NT2/D1 (cell line): Measurements from ENCODE around the gene ZFP57.

ENCODE experiments used
- DNase-seq: peaks from one replicate; pipeline ENCODE4 v3.0.0-alpha.2; 2011; ENCODE audit warnings: low read depth, low spot score
- H3K27me3 ChIP-seq: 2 replicates; pipeline ENCODE4 v1.6.0; 2011; ENCODE audit warnings: mild to moderate bottlenecking; ENCODE audit not compliant: insufficient read length, insufficient read depth
- H3K36me3 ChIP-seq: 2 replicates; pipeline ENCODE4 v1.6.1; 2011; ENCODE audit warnings: mild to moderate bottlenecking, low read length, mixed read lengths; ENCODE audit not compliant: insufficient read depth, insufficient read length
- H3K4me1 ChIP-seq: 2 replicates; pipeline ENCODE4 v1.5.1; 2011; ENCODE audit not compliant: insufficient read depth, insufficient read length
- H3K4me3 ChIP-seq: 2 replicates; pipeline ENCODE4 v1.5.1; 2011; ENCODE audit warnings: low read depth; ENCODE audit not compliant: insufficient read length
- H3K9ac ChIP-seq: 2 replicates; pipeline ENCODE4 v1.6.0; 2011; ENCODE audit warnings: low read depth; ENCODE audit not compliant: insufficient read length
- H3K9me3 ChIP-seq: 2 replicates; pipeline ENCODE4 v1.5.1; 2011; ENCODE audit warnings: mild to moderate bottlenecking, low read length; ENCODE audit not compliant: insufficient read depth
- SUZ12 ChIP-seq: IDR thresholded peaks from 2 replicates; pipeline ENCODE4 v1.6.1; 2011; ENCODE audit not compliant: insufficient read length, insufficient read depth; ENCODE audit errors: extremely low read depth
- YY1 ChIP-seq: IDR thresholded peaks from 2 replicates; pipeline ENCODE4 v1.6.1; 2011; ENCODE audit not compliant: insufficient read length, insufficient read depth
- ZNF274 ChIP-seq: IDR thresholded peaks from 2 replicates; pipeline ENCODE4 v1.6.1; 2011; ENCODE audit warnings: mild to moderate bottlenecking, low read depth, low read length

Gene ZFP57

GRCh38 chr6:29627755-29628418, 53.1 kb downstream of the ZFP57 start:
- no peak for TF ChIP-seq YY1
- peak; percentile 68 for DNase-seq
- peaks cover 11% of the 10 kb centered on the region for H3K4me1 ChIP-seq
- peak overlapping the region; percentile 96 for H3K9ac ChIP-seq
- peak overlapping the region; percentile 81 for H3K4me3 ChIP-seq
- no peaks in the 10 kb centered on the region for H3K9me3 ChIP-seq
- no peaks in the 10 kb centered on the region for H3K27me3 ChIP-seq
- H3K36me3 ChIP-seq: peaks cover 19% of the 10 kb centered on the region

- TF ChIP-seq SUZ12 (no peak), YY1 (no peak), ZNF274 (no peak)
- no peak for DNase-seq
These were observed 53.8 kb downstream of the ZFP57 start for GRCh38 chr6:29626948-29627754.

GRCh38 chr6:29625337-29625930, 55.5 kb downstream of the ZFP57 start:
- H3K4me3 ChIP-seq: peak overlapping the region; percentile 81
- no peaks in the 10 kb centered on the region for H3K9me3 ChIP-seq
- peaks cover 11% of the 10 kb centered on the region for H3K4me1 ChIP-seq
- no peak for DNase-seq
- peak overlapping the region; percentile 96 for H3K9ac ChIP-seq
- peaks cover 41% of the 10 kb centered on the region for H3K36me3 ChIP-seq
- TF ChIP-seq ZNF274 (no peak), SUZ12 (no peak), YY1 (no peak)
- no peaks in the 10 kb centered on the region for H3K27me3 ChIP-seq

More at GRCh38 chr6:29626948-29627754, 53.8 kb downstream of the ZFP57 start:
- peaks cover 26% of the 10 kb centered on the region for H3K36me3 ChIP-seq
- H3K9ac ChIP-seq: peak overlapping the region; percentile 96
- no peaks in the 10 kb centered on the region for H3K9me3 ChIP-seq
- no peaks in the 10 kb centered on the region for H3K27me3 ChIP-seq
- peaks cover 11% of the 10 kb centered on the region for H3K4me1 ChIP-seq
- H3K4me3 ChIP-seq: peak overlapping the region; percentile 81

GRCh38 chr6:29624520-29624961, 56.4 kb downstream of the ZFP57 start:
- H3K4me3 ChIP-seq: peak overlapping the region; percentile 81
- no peaks in the 10 kb centered on the region for H3K9me3 ChIP-seq
- H3K4me1 ChIP-seq: peaks cover 8% of the 10 kb centered on the region
- TF ChIP-seq YY1 (no peak), ZNF274 (no peak), SUZ12 (no peak)
- H3K36me3 ChIP-seq: peaks cover 46% of the 10 kb centered on the region
- no peaks in the 10 kb centered on the region for H3K27me3 ChIP-seq
- peak overlapping the region; percentile 96 for H3K9ac ChIP-seq
- no peak for DNase-seq
